Anterior cingulate cortex (tissue), 58 donors: ENCODE data around the gene RAB33A.

Source experiments
- DNase-seq, 58 donors: peaks; one replicate each; lab custom pipeline; 2025; lab: John Stamatoyannopoulos, UW

The RAB33A gene

GRCh38 chrX:130171446-130172126 is at the start of gene RAB33A:
Gene RAB33A (plus strand): TSS chrX:130171962. CDS start chrX:130172063, 101 bp downstream.
- DNase-seq = peak in 57 of 58 donors; percentile 1 to 78 (median 58)

- DNase-seq = no peak
Measured at GRCh38 chrX:130124577-130124976, 47.2 kb upstream of the RAB33A start.

DNA sequence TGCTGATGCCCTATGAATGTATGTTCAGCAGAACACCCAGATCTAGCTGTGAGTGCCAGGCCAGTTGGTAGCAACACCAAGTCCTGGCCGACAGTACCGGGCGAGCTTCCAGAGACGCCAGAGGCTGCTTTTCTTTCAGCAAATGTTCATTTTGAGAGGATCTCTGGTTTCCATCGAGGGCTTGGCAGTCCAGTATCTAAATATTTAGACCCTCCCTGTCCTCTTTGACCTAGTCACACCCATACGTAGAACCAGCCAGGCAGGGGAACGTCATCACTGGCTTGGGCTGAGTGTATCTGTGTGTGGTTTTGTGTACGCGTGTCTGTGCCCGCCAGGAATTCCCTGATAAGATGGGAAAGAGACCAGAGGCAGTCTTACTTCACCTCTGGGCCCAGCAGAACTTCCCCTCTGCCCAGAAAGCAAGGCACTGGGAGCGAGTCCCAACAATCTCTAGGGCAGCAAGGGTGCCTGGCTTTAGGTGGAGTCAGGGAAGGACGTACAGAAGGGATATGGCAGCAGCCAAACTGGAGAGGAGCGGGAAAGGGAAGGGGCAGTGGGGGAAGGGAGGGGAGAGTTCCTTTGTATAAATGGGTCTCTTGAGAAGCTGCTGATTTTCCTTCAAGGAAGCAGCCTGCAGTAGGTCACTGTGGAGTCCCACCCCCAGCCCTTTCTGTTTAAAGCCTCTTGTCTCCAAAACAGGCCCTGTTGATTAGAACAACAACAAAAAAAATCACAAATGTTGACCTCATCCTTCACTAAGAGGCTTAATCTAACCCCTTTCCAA is 46.5 kb upstream of the RAB33A start:
- DNase-seq = peak in 25 of 58 donors; percentile 0 to 31 (median 4)

DNA sequence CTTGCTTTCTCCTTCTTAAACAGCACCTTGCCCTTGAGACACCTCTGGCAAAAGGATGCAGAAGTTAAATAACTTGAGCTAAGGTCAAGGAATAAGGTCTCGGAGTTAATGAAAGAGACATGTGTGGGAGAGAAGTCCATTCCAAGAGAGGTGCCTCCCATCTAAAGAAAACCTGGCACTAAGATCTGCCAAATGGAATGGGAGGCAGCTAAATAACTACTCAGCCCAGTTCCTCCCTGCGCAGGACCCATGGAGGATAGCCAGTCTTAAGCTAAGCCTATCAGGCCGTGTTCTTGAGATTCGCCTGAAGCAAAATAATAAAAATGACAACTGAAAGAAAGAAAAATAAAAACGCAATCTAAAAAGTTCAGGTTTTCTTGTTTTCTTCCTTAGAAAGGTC is 40.8 kb upstream of the RAB33A start:
- no peak for DNase-seq

DNA sequence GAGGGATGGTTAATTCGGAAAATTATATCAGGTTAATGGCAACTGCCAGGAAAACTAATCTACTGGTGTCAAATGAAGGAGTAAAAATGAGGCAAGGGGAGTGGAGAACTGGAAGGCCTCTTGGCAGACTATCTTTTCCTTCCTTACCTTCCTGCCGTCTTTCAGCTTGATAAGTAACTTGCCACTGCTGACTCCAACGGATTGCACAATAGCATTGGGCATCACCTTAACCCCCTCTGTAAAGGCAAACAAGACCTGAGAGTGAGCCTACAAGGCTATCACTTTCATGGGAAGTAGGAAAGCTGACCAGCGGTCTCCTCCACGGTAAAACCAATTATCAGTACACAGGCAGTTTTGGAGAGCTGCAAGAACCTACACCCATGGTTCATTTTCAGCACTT is 35.3 kb upstream of the RAB33A start:
- DNase-seq = no peak

GRCh38 chrX:130136961-130137360 is 34.8 kb upstream of the RAB33A start:
- no peak for DNase-seq

DNA sequence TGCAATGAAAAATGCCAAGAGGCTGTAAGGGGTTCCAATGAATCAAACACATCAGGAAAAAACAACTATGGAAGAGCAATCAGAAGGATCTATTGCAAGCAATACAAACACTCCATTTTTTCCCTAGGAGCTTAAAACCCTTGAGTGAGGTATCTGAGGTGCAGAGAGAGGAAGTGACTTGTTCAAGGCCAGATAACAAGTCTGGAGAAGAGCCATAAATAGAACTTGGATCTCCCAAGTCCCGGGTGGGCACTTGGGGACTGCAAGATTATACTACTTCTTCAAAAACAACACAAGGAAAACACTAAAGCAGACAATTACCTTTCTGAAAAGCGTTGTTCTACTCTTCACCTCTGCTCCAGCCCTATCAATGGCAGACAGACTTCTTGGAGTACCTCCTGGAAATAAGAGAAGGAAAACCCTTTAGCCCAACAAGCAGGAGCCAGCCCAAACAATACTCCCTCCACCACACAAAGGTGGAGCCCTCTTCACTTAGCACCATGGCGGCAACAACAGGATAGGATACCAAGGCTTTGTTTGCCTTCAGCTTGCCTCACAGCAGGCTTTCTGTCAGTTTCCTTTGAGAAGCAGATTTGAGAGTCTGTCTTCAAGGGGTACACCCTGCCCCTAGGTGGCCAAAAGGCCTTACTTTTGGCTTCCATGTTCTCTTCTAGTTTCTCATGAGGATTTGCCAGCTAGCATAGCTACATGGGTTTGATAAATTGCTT is 32.1 kb upstream of the RAB33A start:
- DNase-seq = no peak

GRCh38 chrX:130144509-130144908 is 27.3 kb upstream of the RAB33A start:
- no peak for DNase-seq

GRCh38 chrX:130145123-130145522 is 26.6 kb upstream of the RAB33A start:
- DNase-seq = no peak

GRCh38 chrX:130147631-130148030 is 24.1 kb upstream of the RAB33A start:
- no peak for DNase-seq

GRCh38 chrX:130155564-130155963 is 16.2 kb upstream of the RAB33A start:
- no peak for DNase-seq

DNA sequence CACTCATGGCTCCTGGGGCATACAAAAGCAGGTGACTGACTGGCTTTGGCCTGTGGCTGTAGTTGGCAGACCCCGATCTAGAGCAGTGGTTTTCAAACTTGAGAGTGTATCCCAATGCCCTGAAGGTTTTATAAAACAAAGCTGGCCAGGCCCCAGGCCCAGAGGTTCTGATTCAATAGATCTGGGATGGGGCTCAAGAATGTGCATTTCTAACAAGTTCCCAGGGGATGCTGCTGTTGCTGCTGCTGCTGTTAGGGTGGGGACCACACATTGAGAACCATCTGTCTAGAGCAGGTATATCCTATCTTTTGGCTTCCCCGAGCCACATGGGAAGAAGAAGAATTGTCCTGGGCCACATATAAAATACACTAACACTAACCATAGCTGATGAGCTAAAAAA is 13.5 kb upstream of the RAB33A start:
- no peak for DNase-seq

- DNase-seq = no peak
Measured at GRCh38 chrX:130159776-130160175, 12.0 kb upstream of the RAB33A start.

DNA sequence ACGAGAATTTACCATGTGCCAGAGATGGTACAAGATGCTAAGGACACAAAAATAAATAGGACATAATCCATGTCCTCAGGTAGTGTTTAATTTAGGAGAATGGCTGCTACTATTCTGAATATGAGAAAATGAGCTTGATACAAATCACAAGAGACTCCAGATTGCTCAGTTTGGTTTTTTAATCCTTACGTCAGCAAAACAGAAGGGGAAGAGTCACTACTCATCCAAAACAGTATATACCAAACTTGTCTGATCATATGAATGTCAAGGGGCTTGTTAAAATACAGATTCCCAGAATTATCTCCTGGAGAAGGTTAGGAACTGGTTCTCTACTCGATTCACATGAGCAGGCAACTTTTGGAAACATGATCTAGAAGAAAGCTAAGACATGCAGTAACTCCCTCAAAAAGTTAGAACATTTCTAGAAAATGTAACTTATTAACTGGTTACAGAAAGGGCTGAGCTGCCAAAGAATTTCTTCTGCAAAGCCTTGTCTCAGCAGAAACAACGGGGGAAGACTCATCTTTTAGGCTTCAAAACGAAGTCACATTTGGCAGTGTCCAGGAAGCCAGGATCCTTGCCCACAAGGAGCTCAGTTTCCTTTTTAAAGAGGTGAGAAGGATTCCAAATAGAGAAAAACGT is 9.5 kb upstream of the RAB33A start:
- DNase-seq = no peak

GRCh38 chrX:130163398-130163797 is 8.4 kb upstream of the RAB33A start:
- no peak for DNase-seq

GRCh38 chrX:130165181-130165702 is 6.5 kb upstream of the RAB33A start:
- peak in 17 of 58 donors; percentile 9 to 70 (median 37) for DNase-seq

GRCh38 chrX:130165703-130166502 is 5.9 kb upstream of the RAB33A start, which contains the start of gene AIFM1:
Gene AIFM1 (minus strand): TSS chrX:130165841. CDS start chrX:130165656, 185 bp downstream.
- peak; percentile 39 to 90 (median 82) for DNase-seq

DNA sequence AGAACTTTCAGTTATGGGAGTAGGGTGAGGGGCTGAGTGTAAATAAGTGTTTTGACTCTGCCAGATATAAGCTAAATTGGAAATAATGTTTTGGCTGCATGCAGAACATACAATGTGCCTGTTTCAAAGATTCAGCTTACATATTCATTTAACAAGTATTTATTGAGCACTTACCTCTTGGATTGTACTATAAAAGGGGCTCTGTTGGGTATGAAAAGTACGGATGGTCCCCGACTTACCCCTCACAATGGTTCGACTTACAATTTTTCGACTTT is 5.3 kb upstream of the RAB33A start:
- DNase-seq = no peak

DNA sequence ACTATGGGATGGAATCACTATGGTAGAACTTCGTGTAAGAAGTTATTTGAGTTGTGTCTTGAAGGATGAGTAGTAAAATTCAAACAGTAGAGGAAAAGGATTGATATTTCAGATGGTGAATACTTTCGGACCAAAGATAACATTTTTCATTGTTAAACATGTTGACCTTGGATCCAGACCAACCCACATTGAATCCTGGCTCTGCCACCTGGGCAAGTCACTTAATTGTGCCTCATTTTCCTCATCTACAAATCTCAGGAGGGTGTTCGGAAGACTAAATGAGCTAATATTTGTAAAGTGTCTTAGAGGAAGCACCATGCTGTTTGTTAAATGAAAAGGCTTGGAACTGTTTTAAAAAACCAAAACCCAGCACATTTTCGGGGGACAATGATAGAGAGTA is 4.7 kb upstream of the RAB33A start:
- DNase-seq = no peak
